ENCODE measurements around the gene RAB11B.

RAB11B gene

GRCh38 chr19:8451377-8451776 is 61.2 kb downstream of the RAB11B start:
- no peak overlapping the region for H3K4me3 ChIP-seq (replicated peaks; ENCODE audit: low read depth, low read length)
- TF ChIP-seq, protein P1, sequence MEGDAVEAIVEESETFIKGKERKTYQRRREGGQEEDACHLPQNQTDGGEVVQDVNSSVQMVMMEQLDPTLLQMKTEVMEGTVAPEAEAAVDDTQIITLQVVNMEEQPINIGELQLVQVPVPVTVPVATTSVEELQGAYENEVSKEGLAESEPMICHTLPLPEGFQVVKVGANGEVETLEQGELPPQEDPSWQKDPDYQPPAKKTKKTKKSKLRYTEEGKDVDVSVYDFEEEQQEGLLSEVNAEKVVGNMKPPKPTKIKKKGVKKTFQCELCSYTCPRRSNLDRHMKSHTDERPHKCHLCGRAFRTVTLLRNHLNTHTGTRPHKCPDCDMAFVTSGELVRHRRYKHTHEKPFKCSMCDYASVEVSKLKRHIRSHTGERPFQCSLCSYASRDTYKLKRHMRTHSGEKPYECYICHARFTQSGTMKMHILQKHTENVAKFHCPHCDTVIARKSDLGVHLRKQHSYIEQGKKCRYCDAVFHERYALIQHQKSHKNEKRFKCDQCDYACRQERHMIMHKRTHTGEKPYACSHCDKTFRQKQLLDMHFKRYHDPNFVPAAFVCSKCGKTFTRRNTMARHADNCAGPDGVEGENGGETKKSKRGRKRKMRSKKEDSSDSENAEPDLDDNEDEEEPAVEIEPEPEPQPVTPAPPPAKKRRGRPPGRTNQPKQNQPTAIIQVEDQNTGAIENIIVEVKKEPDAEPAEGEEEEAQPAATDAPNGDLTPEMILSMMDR (IDR thresholded peaks at IDR 0.05; ENCODE audit: low read depth, low read length, missing control alignments), result no peak
- DNase-seq (ENCODE audit: extremely low read depth, low read depth), result no peak

- TF ChIP-seq, protein P1 (IDR thresholded peaks at IDR 0.05; ENCODE audit: low read depth, low read length, missing control alignments), result no peak
- no peak overlapping the region for H3K4me3 ChIP-seq (replicated peaks; ENCODE audit: low read depth, low read length)
- no peak for DNase-seq (ENCODE audit: extremely low read depth, low read depth)
Measured at GRCh38 chr19:8451885-8452284, 61.7 kb downstream of the RAB11B start.

GRCh38 chr19:8452446-8453123 is 62.4 kb downstream of the RAB11B start:
- TF ChIP-seq, protein P1 (IDR thresholded peaks at IDR 0.05; ENCODE audit: low read depth, low read length, missing control alignments), result no peak
- no peak overlapping the region for H3K4me3 ChIP-seq (replicated peaks; ENCODE audit: low read depth, low read length)
- no peak for DNase-seq (ENCODE audit: extremely low read depth, low read depth)

- H3K4me3 ChIP-seq (replicated peaks; ENCODE audit: low read depth, low read length), result no peak overlapping the region
- no peak for DNase-seq (ENCODE audit: extremely low read depth, low read depth)
- TF ChIP-seq, protein P1 (IDR thresholded peaks at IDR 0.05; ENCODE audit: low read depth, low read length, missing control alignments), result no peak
Measured at GRCh38 chr19:8453616-8454015, 63.5 kb downstream of the RAB11B start.

All from HFF-Myc (cell line).